ENCODE data around the gene RREB1. TPM values are rescaled to one million over a fixed set of nuclear protein-coding genes. Genes with fewer than 3 reads are reported as not detected.
"Not testable (repeated sequence)": the region's sequence is repeated elsewhere in the genome, so short reads cannot be mapped to it uniquely, and the experiment has no call there.

RREB1 gene
- total RNA-seq, 1 donor from 2014 or later: 67.7 TPM

DNA sequence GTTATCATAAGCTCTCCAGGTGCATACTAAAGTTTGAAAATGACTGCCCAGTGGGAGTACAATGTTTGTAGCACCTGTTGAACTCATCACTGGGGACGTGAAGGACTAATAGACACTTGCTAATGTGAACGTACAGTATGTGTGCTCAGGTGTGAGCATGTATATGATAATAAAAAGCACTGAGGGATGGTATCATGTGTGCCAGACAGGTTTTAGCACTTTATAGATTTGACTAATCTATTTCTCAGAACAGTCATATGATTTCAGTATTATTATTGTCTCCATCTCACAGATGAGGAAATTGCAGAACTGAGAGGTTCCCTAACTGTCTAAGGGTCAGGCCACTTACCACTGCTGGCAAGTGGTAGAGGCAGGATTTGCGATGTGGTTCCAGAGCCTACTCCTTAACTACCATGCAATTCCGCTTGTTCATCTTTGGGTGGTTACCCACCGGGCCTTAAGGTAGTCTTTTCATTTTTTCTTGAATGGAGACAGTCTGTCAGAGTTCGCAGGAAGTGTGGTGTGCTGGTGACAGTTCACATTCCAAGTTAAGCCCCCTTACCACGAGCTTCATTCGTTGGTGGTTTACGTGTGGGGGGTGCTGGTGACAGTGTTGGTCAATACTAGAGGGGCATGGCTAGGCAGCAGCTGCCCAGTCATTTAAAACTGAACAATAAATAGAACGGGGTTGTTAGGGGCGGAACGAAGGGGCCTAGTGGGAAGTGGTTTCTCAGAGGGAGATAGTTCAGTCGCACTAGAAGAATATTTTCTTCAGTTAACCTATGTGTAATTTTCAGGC is 46.8 kb downstream of the RREB1 start:
- H3K36me3 Mint-ChIP-seq (ENCODE audit: low read depth): peaks cover 10% of the 10 kb centered on the region
- H3K27me3 Mint-ChIP-seq: no peaks in the 10 kb centered on the region
- H3K4me1 Mint-ChIP-seq: peaks cover 89% of the 10 kb centered on the region
- H3K27ac Mint-ChIP-seq: peak overlapping the region; percentile 92
- intact Hi-C loops (cut with micrococcal nuclease): loop anchor here (1.0 to 2.0 kb wide), 7 partner anchors 8 to 81 kb away; partner anchors contain the start of gene RREB1
- POLR2A ChIA-PET: interaction anchor here (0.8 to 4.1 kb wide), 6 partner anchors 8 to 102 kb away, joined by 3 to 27 read pairs (median 16); partner anchors contain the start of gene RREB1
- TF ChIP-seq, protein P1, sequence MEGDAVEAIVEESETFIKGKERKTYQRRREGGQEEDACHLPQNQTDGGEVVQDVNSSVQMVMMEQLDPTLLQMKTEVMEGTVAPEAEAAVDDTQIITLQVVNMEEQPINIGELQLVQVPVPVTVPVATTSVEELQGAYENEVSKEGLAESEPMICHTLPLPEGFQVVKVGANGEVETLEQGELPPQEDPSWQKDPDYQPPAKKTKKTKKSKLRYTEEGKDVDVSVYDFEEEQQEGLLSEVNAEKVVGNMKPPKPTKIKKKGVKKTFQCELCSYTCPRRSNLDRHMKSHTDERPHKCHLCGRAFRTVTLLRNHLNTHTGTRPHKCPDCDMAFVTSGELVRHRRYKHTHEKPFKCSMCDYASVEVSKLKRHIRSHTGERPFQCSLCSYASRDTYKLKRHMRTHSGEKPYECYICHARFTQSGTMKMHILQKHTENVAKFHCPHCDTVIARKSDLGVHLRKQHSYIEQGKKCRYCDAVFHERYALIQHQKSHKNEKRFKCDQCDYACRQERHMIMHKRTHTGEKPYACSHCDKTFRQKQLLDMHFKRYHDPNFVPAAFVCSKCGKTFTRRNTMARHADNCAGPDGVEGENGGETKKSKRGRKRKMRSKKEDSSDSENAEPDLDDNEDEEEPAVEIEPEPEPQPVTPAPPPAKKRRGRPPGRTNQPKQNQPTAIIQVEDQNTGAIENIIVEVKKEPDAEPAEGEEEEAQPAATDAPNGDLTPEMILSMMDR (IDR thresholded peaks at IDR 0.05): no peak
- H3K9me3 Mint-ChIP-seq: no peaks in the 10 kb centered on the region
- CTCF ChIA-PET: interaction anchor here (0.9 to 2.3 kb wide), 2 partner anchors 8 to 68 kb away, joined by 3 to 6 read pairs; no protein-coding TSS in a partner anchor
- DNase-seq: no peak
- H3K4me3 Mint-ChIP-seq: peak overlapping the region; percentile 74
- peak; percentile 84 for ATAC-seq (ENCODE audit: low read depth)

DNA sequence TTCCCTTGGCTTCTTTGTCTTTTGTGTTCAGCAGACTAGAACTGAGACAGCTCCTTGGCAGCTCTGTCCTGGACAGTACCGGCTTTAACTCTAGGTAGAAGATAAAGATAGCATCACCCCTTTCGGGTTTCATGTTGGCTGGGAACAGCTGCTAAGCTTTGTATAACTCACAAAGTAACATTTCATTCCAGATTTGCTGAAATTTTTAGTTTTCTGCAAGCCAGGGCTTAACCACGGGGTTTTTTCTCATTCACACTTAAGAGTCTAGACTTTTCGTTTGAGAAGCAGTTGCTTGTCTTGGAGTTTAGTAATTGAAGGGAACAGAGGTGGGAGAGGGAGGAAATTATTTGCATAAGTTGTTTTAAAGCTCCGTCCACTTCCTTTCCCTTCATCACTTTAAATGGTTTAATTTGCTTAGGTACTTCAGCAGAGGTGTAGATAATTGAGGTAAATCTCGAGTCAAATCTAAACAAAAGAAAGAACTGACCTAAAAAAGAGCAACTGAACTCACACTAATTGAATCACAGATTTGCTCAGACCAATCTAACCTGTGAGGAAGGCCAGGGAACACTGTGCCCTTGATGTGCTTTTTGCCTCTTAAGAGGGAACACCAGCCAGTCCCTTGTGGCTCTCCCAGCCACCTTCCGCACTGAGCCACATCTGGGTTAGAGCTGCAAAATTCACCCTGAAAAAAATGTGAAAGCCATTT is 48.3 kb downstream of the RREB1 start:
- intact Hi-C loops (cut with micrococcal nuclease): loop anchor here (2.0 kb wide), 3 partner anchors 15 to 69 kb away; no protein-coding TSS in a partner anchor
- peaks cover 11% of the 10 kb centered on the region for H3K36me3 Mint-ChIP-seq (ENCODE audit: low read depth)
- ATAC-seq (ENCODE audit: low read depth) (no peak), DNase-seq (no peak)
- peak overlapping the region; percentile 74 for H3K4me3 Mint-ChIP-seq
- ChIA-PET CTCF (interaction anchor here (2.1 to 2.3 kb wide), 2 partner anchors 9 to 68 kb away, joined by 6 read pairs; no protein-coding TSS in a partner anchor), POLR2A (interaction anchor here (0.6 to 4.1 kb wide), 8 partner anchors 9 to 122 kb away, joined by 3 to 27 read pairs (median 3); partner anchors contain the start of gene RREB1)
- peak overlapping the region; percentile 92 for H3K27ac Mint-ChIP-seq
- TF ChIP-seq, protein P1 (IDR thresholded peaks at IDR 0.05): no peak
- H3K4me1 Mint-ChIP-seq: peaks cover 87% of the 10 kb centered on the region
- no peaks in the 10 kb centered on the region for H3K27me3 Mint-ChIP-seq
- H3K9me3 Mint-ChIP-seq: no peaks in the 10 kb centered on the region

DNA sequence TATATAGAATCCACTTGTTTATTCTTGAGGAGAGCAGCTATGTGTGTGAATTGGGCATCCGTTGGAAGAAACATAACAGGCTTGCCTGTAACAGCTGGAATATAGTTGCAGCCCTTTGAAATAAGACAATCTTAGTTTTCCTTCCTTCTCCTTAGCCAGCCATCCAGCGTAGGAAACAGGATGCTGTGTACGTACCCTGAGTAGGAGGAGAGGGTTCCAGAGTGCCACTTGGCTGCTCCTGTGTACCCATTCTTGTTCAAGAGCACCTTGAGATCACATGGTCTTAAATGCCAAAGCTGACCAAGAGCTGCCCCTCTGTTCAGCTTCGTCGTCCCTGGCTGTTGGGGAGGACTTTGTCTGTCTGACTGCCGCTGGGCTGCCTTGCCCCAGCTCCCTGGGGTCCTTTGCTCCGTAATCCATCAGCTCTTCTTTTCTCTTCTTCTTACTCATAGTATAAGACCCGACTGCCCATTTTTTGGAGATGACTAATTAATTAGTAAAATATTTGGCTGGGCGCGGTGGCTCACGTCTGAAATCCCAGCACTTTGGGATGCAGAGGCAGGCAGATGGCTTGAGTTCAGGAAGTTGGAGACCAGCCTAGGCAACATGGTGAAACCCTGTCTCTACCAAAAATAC is 49.0 kb downstream of the RREB1 start:
- peak overlapping the region; percentile 92 for H3K27ac Mint-ChIP-seq
- H3K36me3 Mint-ChIP-seq (ENCODE audit: low read depth): peaks cover 9% of the 10 kb centered on the region
- DNase-seq: no peak
- ChIA-PET POLR2A (interaction anchor here (0.6 to 4.1 kb wide), 7 partner anchors 8 to 430 kb away, joined by 3 to 27 read pairs (median 4); partner anchors contain the start of gene RREB1), CTCF (interaction anchor here (2.1 to 2.3 kb wide), 2 partner anchors 10 to 69 kb away, joined by 6 read pairs; no protein-coding TSS in a partner anchor)
- TF ChIP-seq, protein P1 (IDR thresholded peaks at IDR 0.05): no peak
- peaks cover 87% of the 10 kb centered on the region for H3K4me1 Mint-ChIP-seq
- no peaks in the 10 kb centered on the region for H3K9me3 Mint-ChIP-seq
- intact Hi-C loops (cut with micrococcal nuclease): no loop called here
- ATAC-seq (ENCODE audit: low read depth): no peak
- H3K27me3 Mint-ChIP-seq: no peaks in the 10 kb centered on the region
- H3K4me3 Mint-ChIP-seq: peak overlapping the region; percentile 74

DNA sequence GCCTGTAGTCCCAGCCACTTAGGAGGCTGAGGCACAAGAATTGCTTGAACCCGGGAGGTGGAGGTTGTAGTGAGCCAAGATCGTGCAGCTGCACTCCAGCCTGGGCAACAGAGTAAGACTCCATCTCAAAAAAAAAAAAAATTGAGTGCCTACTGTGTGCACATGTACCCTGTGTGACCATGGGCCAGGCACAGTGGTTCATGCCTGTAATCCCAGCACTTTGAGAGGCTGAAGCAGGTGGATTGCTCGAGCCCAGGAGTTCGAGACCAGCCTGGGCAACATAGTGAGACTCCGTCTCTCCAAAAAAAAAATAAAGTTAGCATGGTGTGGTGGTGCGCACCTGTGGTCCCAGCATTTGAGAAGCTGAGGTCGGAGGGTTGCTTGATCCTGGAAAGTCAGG is 49.5 kb downstream of the RREB1 start:
- Mint-ChIP-seq H3K4me1 (peaks cover 84% of the 10 kb centered on the region), H3K4me3 (peak overlapping the region; percentile 38)
- DNase-seq; H3K27me3 Mint-ChIP-seq; intact Hi-C loops (cut with micrococcal nuclease); ATAC-seq (ENCODE audit: low read depth); H3K36me3 Mint-ChIP-seq (ENCODE audit: low read depth); H3K27ac Mint-ChIP-seq; H3K9me3 Mint-ChIP-seq: not testable (repeated sequence)
- POLR2A ChIA-PET: interaction anchor here (0.7 kb wide), 1 partner anchor 430 kb away, joined by 4 read pairs; no protein-coding TSS in a partner anchor
- CTCF ChIA-PET: interaction anchor here (2.1 to 2.3 kb wide), 2 partner anchors 11 to 70 kb away, joined by 6 read pairs; no protein-coding TSS in a partner anchor
